GM18498 (cell line): ENCODE results near the gene SNRPD2.
A peak's percentile ranks its signal among the peaks of the same experiment; 100 is the strongest.
"Not testable (repeated sequence)": the region's sequence is repeated elsewhere in the genome, so short reads cannot be mapped to it uniquely, and the experiment has no call there.

ENCODE experiments used
- ATAC-seq: cut with Tn5 transposase; IDR thresholded peaks from one replicate; pipeline ENCODE4 v1.9.1; 2021; ENCODE audit warnings: mild to moderate bottlenecking, moderate library complexity; ENCODE audit not compliant: unreplicated experiment

Gene SNRPD2

DNA sequence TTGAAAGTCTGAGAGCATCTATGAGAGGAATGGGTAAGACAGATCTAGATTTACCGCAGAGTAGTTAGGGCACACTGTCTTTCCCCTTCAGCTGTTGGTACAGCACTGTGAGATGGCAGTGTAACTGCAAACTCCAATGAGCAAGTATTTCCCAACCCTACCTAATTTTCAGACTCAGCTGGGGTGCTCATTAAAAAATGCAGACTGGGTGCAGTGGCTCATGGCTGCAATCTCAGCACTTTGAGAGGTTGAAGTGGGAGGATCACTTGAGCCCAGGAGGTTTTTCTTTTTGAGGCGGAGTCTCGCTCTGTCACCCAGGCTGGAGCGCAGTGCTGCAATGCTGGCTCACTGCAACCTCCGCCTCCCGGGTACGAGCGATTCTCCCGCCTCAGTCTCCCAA, 13.4 kb upstream of the SNRPD2 start:
- ATAC-seq = no peak

DNA sequence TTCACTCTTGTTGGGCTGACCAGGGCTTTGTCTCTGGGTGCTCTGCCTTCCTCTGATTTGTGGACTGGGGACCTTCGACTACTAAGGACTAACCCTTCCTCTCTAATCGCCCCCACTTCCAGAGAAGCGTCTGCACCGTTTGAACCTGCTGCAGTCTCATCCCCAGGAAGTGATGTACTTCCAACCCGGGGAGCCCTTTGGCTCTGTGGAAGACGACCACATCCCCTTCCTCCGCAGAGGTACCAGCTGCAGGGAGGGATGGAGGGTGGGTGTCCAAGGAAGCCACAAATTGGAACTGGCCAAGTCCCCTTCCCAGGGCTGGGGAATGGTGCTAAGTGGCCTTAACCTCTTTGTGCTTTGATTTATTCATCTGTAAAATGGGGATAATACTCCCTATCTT, 9.9 kb upstream of the SNRPD2 start:
- no peak for ATAC-seq

DNA sequence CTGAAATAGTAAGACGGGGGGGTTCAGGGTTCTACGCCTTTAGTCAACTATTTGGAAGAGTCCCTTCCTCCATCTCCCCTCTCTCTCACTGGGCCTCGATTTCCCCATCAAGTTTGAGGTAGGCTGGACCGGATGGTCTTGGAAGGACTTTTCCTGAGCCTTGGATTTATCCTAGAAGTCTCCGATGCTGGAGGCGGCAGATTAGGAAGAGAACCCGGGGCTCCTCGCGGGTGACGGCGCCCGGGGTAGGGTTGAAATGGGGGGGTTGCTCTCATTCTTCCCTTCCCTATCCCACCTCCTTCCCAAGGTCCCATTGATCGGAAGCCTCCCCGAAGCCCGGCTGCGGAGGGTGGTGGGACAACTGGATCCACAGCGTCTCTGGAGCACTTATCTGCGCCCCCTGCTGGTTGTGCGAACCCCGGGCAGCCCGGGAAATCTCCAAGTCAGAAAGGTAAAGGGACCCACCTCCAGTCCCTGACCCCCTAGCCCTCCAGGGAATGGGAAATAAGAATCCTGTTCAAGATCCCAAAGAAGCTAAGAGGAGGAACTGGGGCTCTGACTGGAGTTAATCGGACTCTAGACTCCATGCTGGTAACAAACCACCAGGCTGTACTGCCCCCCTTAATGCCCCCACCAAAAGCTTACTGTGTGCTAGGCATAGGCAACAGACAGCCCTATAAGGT, 1.5 kb upstream of the SNRPD2 start:
- ATAC-seq = no peak

- peak; percentile 85 for ATAC-seq
Observed at GRCh38 chr19:45692187-45693105, 693 bp upstream of the SNRPD2 start, which contains the start of gene QPCTL. Gene QPCTL (plus strand): TSS chr19:45692666. CDS start chr19:45692704, 38 bp downstream.

DNA sequence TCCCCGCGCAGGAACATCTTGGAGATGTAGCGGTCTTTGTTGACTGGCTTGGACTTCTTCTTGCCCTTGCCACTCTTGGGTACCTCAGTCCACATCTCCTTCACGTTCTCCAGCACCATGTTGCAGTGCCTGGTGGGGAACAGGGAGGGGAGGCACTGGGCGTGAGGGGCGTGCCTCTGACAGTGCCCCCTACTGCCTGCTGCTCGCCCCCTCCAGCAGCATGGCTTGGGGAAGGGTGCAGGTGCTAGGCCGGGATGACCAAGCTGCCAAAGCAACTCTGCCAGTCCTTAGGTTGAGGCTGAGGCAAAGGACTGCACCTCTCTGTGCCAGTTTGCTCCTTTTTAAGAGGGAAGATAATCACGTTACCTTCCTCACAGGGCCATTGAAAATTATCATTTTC, 4.2 kb downstream of the SNRPD2 start:
- no peak for ATAC-seq

DNA sequence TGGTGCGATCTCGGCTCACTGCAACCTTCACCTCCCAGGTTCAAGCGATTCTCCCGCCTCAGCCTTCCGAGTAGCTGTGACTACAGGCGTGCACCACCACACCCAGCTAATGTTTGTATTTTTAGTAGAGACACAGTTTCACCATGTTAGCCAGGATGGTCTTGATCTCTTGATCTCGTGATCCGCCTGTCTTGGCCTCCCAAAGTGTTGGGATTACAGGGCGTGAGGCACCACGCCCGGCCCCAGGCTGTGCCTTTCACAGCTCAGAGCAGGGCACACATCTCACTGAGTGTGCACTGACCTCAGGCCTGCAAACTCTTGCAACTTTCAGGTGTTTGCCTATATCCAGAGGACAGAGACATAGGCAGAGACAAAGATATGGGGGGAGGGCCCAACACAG, 6.7 kb downstream of the SNRPD2 start:
- ATAC-seq = not testable (repeated sequence)

GRCh38 chr19:45682908-45683307, 8.8 kb downstream of the SNRPD2 start:
- ATAC-seq = no peak

DNA sequence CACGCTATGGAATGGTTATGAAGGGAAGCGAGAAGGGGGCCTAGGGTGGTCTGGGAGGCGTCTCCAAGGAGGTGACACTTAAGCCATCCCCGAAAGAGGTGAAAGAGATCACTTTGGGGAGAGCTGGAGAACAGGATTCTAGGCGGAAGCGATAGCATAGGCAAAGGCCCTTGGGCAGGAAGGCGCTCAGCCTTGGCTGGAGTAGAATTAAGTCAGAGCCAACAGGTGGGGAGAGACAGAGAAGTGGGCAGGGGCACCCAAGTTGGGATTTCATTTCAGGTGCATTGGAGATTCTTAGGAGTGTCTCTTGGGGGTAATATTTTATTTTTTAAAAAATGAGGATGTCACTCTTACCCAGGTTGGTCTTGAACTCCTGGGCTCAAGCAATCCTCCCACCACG, 9.6 kb downstream of the SNRPD2 start:
- no peak for ATAC-seq

DNA sequence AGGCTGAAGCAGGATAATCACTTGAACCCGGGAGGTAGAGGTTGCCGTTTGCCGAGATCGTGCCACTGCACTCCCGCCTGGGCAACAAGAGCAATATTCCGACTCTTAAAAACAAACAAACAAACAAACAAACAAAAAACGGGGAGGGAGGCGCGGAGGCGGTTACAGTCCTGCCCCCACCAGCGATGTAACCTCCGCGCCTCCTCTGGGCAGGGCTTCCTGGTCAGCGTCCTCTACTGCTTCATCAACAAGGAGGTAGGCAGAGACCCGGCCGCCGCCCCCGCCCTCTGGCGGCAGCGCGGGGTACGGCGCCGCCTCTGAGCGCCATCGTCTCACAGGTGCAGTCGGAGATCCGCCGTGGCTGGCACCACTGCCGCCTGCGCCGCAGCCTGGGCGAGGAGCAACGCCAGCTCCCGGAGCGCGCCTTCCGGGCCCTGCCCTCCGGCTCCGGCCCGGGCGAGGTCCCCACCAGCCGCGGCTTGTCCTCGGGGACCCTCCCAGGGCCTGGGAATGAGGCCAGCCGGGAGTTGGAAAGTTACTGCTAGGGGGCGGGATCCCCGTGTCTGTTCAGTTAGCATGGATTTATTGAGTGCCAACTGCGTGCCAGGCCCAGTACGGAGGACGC, 10.2 kb downstream of the SNRPD2 start:
- peak; percentile 67 for ATAC-seq

DNA sequence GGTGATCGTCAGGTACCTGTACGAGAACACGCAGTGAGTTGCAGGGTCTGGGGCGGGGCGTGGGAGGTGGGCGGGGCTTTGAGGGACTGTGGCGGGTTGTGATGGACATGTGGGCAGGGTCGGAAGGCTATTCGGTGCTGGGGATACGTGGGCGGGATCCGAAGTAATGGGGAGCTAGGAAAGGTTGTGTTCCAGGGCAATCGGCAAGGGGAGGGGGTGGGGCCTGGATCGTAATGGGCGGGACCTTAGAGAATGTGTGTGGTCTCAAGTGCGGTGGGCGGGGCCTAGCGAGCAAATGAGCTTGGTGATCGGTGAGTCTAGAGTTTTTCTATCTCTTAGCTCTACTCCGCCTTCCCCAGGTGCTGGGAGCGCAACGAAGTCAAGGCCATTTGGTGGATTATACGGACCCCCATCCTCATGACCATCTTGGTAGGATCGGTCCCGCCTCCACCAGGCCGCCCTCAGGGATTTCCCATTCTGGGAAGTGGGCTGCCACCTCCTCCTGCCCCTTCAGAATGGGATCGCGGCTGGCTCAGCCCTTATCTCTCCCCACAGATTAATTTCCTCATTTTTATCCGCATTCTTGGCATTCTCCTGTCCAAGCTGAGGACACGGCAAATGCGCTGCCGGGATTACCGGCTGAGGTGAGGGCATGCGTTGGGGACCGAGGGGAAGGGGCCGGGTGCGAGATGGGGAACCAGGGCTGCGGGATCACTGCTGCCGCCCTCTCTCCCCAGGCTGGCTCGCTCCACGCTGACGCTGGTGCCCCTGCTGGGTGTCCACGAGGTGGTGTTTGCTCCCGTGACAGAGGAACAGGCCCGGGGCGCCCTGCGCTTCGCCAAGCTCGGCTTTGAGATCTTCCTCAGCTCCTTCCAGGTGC, 14.2 kb downstream of the SNRPD2 start:
- no peak for ATAC-seq

- ATAC-seq = no peak
Observed at GRCh38 chr19:45676851-45677263, 14.9 kb downstream of the SNRPD2 start.

- ATAC-seq = no peak
Observed at GRCh38 chr19:45674946-45675345, 16.8 kb downstream of the SNRPD2 start.

- ATAC-seq = peak; percentile 55
Observed at GRCh38 chr19:45670670-45671453, 20.9 kb downstream of the SNRPD2 start.

DNA sequence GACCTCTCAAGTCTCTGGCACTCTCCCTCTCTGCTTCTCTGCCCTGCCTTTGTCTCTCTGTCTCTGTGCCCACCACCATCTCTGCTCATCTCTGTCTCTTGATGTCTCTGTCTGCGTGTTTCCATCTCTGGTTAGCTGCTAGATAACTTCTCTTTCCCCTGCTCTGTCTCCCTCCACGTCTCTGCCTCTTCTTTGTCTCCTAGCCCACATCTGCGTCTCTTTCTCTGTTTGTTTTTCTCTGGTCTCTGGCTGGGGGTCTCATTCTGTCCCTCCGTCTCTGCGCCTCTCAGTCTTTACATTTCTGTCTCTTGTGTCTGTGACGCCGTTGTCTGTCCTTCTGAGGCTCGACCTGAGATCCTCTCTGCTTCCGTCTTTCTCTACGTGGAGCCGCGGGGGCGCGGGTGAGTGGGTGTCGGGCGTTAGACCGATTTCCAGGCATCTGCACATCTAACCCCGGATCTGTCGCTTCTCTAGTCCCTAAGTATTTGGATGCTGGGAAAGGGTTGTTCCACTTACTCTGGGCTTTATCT, 23.3 kb downstream of the SNRPD2 start:
- peak; percentile 4 for ATAC-seq

- no peak for ATAC-seq
Observed at GRCh38 chr19:45667620-45668341, 24.0 kb downstream of the SNRPD2 start, which contains the start of gene GIPR. Gene GIPR (plus strand): TSS chr19:45668221. CDS start chr19:45669521, 1,300 bp downstream.

DNA sequence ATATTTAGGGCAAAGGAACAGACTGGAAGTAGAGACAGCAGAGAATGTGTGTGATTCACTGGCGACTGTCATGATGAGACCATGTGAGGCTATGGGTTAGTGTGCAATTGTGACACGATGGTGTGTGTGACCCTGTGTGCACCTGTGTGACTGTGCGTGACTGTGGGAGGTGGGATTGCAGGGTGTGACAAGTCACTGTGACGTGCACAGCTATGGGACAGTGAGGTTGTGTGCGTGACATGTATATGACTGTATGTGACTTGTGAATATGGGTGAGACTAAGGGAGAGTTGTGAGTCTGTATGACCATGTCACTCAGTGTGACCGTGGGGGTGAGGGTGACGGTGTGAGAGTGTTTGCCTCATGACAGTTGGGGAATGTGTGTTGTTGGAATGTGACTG, 27.2 kb downstream of the SNRPD2 start:
- no peak for ATAC-seq

GRCh38 chr19:45663800-45664199, 28.0 kb downstream of the SNRPD2 start:
- no peak for ATAC-seq

DNA sequence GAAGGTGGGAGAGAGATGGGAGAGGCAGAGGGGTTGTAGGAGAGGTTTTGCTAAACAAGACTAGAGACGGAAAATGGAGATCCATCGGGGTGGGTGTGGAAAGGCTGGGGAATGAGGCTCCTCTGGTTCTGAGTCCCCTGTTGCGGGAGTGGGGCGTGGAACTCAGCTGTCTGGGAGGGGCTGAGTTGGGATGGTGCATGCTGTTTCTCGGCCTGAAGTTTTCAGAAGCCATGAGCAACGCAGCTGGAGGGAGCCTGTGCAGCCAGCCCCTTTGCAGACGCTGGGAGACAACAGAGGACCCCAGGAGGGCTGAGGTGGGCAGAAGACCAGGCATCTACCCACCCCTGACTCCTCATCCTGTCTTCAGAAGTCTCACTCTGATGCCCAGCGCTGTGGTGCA, 31.1 kb downstream of the SNRPD2 start:
- ATAC-seq = no peak
